ENCODE data around the gene SDF4. TPM values are rescaled to one million over a fixed set of nuclear protein-coding genes. Genes with fewer than 3 reads are reported as not detected.

SDF4 gene
- total RNA-seq, 1 experiment from 2014 or later, result 128 TPM

- Mint-ChIP-seq H3K27ac (ENCODE audit: unreplicated experiment) (no peak overlapping the region), H3K9me3 (ENCODE audit: low read depth, unreplicated experiment) (no peaks in the 10 kb centered on the region), H3K36me3 (ENCODE audit: insufficient read depth, unreplicated experiment) (peaks cover 39% of the 10 kb centered on the region), H3K4me1 (ENCODE audit: low read depth, unreplicated experiment) (peaks cover 14% of the 10 kb centered on the region), H3K27me3 (ENCODE audit: unreplicated experiment) (no peaks in the 10 kb centered on the region), H3K4me3 (ENCODE audit: low read depth, unreplicated experiment) (no peak overlapping the region)
- CTCF ChIA-PET, result no interaction called here
- no TSS peak for BruUV-seq (replicated peaks)
- intact Hi-C loops (cut with micrococcal nuclease; ENCODE audit: unreplicated experiment), result no loop called here
- DNase-seq, result no peak
- TF ChIP-seq, protein P1, sequence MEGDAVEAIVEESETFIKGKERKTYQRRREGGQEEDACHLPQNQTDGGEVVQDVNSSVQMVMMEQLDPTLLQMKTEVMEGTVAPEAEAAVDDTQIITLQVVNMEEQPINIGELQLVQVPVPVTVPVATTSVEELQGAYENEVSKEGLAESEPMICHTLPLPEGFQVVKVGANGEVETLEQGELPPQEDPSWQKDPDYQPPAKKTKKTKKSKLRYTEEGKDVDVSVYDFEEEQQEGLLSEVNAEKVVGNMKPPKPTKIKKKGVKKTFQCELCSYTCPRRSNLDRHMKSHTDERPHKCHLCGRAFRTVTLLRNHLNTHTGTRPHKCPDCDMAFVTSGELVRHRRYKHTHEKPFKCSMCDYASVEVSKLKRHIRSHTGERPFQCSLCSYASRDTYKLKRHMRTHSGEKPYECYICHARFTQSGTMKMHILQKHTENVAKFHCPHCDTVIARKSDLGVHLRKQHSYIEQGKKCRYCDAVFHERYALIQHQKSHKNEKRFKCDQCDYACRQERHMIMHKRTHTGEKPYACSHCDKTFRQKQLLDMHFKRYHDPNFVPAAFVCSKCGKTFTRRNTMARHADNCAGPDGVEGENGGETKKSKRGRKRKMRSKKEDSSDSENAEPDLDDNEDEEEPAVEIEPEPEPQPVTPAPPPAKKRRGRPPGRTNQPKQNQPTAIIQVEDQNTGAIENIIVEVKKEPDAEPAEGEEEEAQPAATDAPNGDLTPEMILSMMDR (IDR thresholded peaks at IDR 0.05; ENCODE audit: unreplicated experiment), result no peak
Measured at GRCh38 chr1:1267488-1268283, 35.9 kb upstream of the SDF4 start.

GRCh38 chr1:1264868-1265272, 33.1 kb upstream of the SDF4 start:
- H3K27me3 Mint-ChIP-seq (ENCODE audit: unreplicated experiment), result no peaks in the 10 kb centered on the region
- H3K4me3 Mint-ChIP-seq (ENCODE audit: low read depth, unreplicated experiment), result no peak overlapping the region
- H3K9me3 Mint-ChIP-seq (ENCODE audit: low read depth, unreplicated experiment), result no peaks in the 10 kb centered on the region
- TF ChIP-seq, protein P1 (IDR thresholded peaks at IDR 0.05; ENCODE audit: unreplicated experiment), result no peak
- no peaks in the 10 kb centered on the region for H3K4me1 Mint-ChIP-seq (ENCODE audit: low read depth, unreplicated experiment)
- BruUV-seq (replicated peaks), result no TSS peak
- H3K36me3 Mint-ChIP-seq (ENCODE audit: insufficient read depth, unreplicated experiment), result peaks cover 35% of the 10 kb centered on the region
- DNase-seq, result no peak
- intact Hi-C loops (cut with micrococcal nuclease; ENCODE audit: unreplicated experiment), result no loop called here
- no peak overlapping the region for H3K27ac Mint-ChIP-seq (ENCODE audit: unreplicated experiment)
- CTCF ChIA-PET, result no interaction called here

- no peaks in the 10 kb centered on the region for H3K27me3 Mint-ChIP-seq (ENCODE audit: unreplicated experiment)
- H3K36me3 Mint-ChIP-seq (ENCODE audit: insufficient read depth, unreplicated experiment), result peaks cover 37% of the 10 kb centered on the region
- BruUV-seq (replicated peaks), result no TSS peak
- no peaks in the 10 kb centered on the region for H3K4me1 Mint-ChIP-seq (ENCODE audit: low read depth, unreplicated experiment)
- no peak overlapping the region for H3K4me3 Mint-ChIP-seq (ENCODE audit: low read depth, unreplicated experiment)
- intact Hi-C loops (cut with micrococcal nuclease; ENCODE audit: unreplicated experiment), result no loop called here
- CTCF ChIA-PET, result no interaction called here
- TF ChIP-seq, protein P1 (IDR thresholded peaks at IDR 0.05; ENCODE audit: unreplicated experiment), result no peak
- no peak for DNase-seq
- no peak overlapping the region for H3K27ac Mint-ChIP-seq (ENCODE audit: unreplicated experiment)
- H3K9me3 Mint-ChIP-seq (ENCODE audit: low read depth, unreplicated experiment), result no peaks in the 10 kb centered on the region
Measured at GRCh38 chr1:1264026-1264425, 32.2 kb upstream of the SDF4 start.

GRCh38 chr1:1262758-1263157, 31.0 kb upstream of the SDF4 start:
- Mint-ChIP-seq H3K9me3 (ENCODE audit: low read depth, unreplicated experiment) (no peaks in the 10 kb centered on the region), H3K27ac (ENCODE audit: unreplicated experiment) (no peak overlapping the region), H3K4me3 (ENCODE audit: low read depth, unreplicated experiment) (no peak overlapping the region), H3K27me3 (ENCODE audit: unreplicated experiment) (no peaks in the 10 kb centered on the region), H3K4me1 (ENCODE audit: low read depth, unreplicated experiment) (no peaks in the 10 kb centered on the region), H3K36me3 (ENCODE audit: insufficient read depth, unreplicated experiment) (peaks cover 40% of the 10 kb centered on the region)
- intact Hi-C loops (cut with micrococcal nuclease; ENCODE audit: unreplicated experiment), result no loop called here
- no TSS peak for BruUV-seq (replicated peaks)
- DNase-seq, result no peak
- CTCF ChIA-PET, result no interaction called here
- TF ChIP-seq, protein P1 (IDR thresholded peaks at IDR 0.05; ENCODE audit: unreplicated experiment), result no peak
